Body of pancreas (tissue), 4 donors: ENCODE data around the gene FBXW12.

Experiments
- CTCF ChIP-seq, 7 experiments: fragments of 450-650 bp in 4 of 7; fragments of 200-600 bp in 3 of 7; sonication (generic) in 3 of 7; IDR thresholded peaks; one replicate each; pipeline ENCODE4 v1.5.1; 2016 to 2019; ENCODE audit warnings: antibody characterized with exemption in 7 of 7
- POLR2A ChIP-seq, 3 donors: fragments of 450-650 bp; IDR thresholded peaks; one replicate each; pipeline ENCODE4 v1.6.1; 2016; ENCODE audit warnings: antibody characterized with exemption in 3 of 3, mild to moderate bottlenecking in 2 of 3

GRCh38 chr3:48345946-48346572 lies 26.0 kb upstream of the FBXW12 start:
- TF ChIP-seq CTCF (IDR thresholded peaks at IDR 0.05) (no peak), POLR2A (IDR thresholded peaks at IDR 0.05) (no peak)
